Immature natural killer cell (primary cell): ENCODE data around the gene GPR17. TPM values are rescaled to one million over a fixed set of nuclear protein-coding genes. Genes with fewer than 3 reads are reported as not detected.

Experiments
- DNase-seq, 3 donors: peaks; one replicate each; pipeline ENCODE4 v3.0.0; 2022; ENCODE audit warnings: mixed read lengths in 1 of 3
- H3K27ac Mint-ChIP-seq, 6 donors: one replicate each; pipeline ENCODE4 v1.8.0; 2020; ENCODE audit warnings: mixed read lengths in 6 of 6, mild to moderate bottlenecking in 5 of 6, inconsistent platforms in 4 of 6, moderate library complexity in 3 of 6
- H3K27me3 Mint-ChIP-seq, 3 donors: one replicate each; pipeline ENCODE4 v1.8.0; 2020 to 2021; ENCODE audit warnings: low read depth in 3 of 3, mild to moderate bottlenecking in 3 of 3, mixed read lengths in 3 of 3, moderate library complexity in 3 of 3, inconsistent platforms in 1 of 3
- H3K36me3 Mint-ChIP-seq, 3 donors: one replicate each; pipeline ENCODE4 v1.8.0; 2020; ENCODE audit warnings: mixed read lengths in 3 of 3, inconsistent platforms in 2 of 3, mild to moderate bottlenecking in 2 of 3
- H3K4me1 Mint-ChIP-seq, 2 donors: one replicate each; pipeline ENCODE4 v1.8.0; 2020; ENCODE audit warnings: inconsistent platforms in 2 of 2, mild to moderate bottlenecking in 2 of 2, mixed read lengths in 2 of 2, moderate library complexity in 1 of 2
- H3K4me3 Mint-ChIP-seq, 5 donors: one replicate each; pipeline ENCODE4 v1.8.0; 2020; ENCODE audit warnings: mild to moderate bottlenecking in 5 of 5, mixed read lengths in 5 of 5, inconsistent platforms in 3 of 5, moderate library complexity in 3 of 5
- H3K9me3 Mint-ChIP-seq, 6 donors: one replicate each; pipeline ENCODE4 v1.8.0; 2020; ENCODE audit warnings: mild to moderate bottlenecking in 6 of 6, mixed read lengths in 6 of 6, inconsistent platforms in 4 of 6, moderate library complexity in 3 of 6
- polyA plus RNA-seq, 3 donors: library from polyadenylated mRNA; unstranded; fragments of 300-500 nt; fragmentation: Illumina TruSeq; gene quantifications; one replicate each; pipeline ENCODE4 v1.2.3, GENCODE V29; 2021

The GPR17 gene
- polyA plus RNA-seq, 3 donors from 2014 or later, result not detected

- DNase-seq, result no peak
- no peaks in the 10 kb centered on the region for H3K9me3 Mint-ChIP-seq
Measured at GRCh38 chr2:127621981-127622431, 23.9 kb upstream of the GPR17 start.

GRCh38 chr2:127622561-127623387 is 23.2 kb upstream of the GPR17 start:
- no peaks in the 10 kb centered on the region for H3K4me1 Mint-ChIP-seq
- peaks cover 0 to 4% (median 1%) of the 10 kb centered on the region in 3 donors for H3K27me3 Mint-ChIP-seq
- DNase-seq, result no peak
- H3K27ac Mint-ChIP-seq, result no peak overlapping the region
- H3K9me3 Mint-ChIP-seq, result no peaks in the 10 kb centered on the region
- no peaks in the 10 kb centered on the region for H3K36me3 Mint-ChIP-seq
- H3K4me3 Mint-ChIP-seq, result no peak overlapping the region

More at GRCh38 chr2:127621981-127622431, 23.9 kb upstream of the GPR17 start:
- peaks cover 0 to 4% (median 4%) of the 10 kb centered on the region in 3 donors for H3K27me3 Mint-ChIP-seq
- H3K4me1 Mint-ChIP-seq, result no peaks in the 10 kb centered on the region
- H3K4me3 Mint-ChIP-seq, result no peak overlapping the region
- no peak overlapping the region for H3K27ac Mint-ChIP-seq
- no peaks in the 10 kb centered on the region for H3K36me3 Mint-ChIP-seq

- no peaks in the 10 kb centered on the region for H3K4me1 Mint-ChIP-seq
- no peaks in the 10 kb centered on the region for H3K9me3 Mint-ChIP-seq
- H3K27me3 Mint-ChIP-seq, result peaks cover 0 to 5% (median 0%) of the 10 kb centered on the region in 3 donors
- no peak for DNase-seq
- no peak overlapping the region for H3K4me3 Mint-ChIP-seq
- H3K36me3 Mint-ChIP-seq, result no peaks in the 10 kb centered on the region
- peak overlapping the region in 1 of 6 donors; percentile 50 for H3K27ac Mint-ChIP-seq
Measured at GRCh38 chr2:127623388-127624319, 22.3 kb upstream of the GPR17 start.

- DNase-seq, result no peak
- Mint-ChIP-seq H3K4me3 (no peak overlapping the region), H3K27me3 (peaks cover 0 to 4% (median 0%) of the 10 kb centered on the region in 3 donors), H3K36me3 (no peaks in the 10 kb centered on the region), H3K9me3 (no peaks in the 10 kb centered on the region), H3K4me1 (no peaks in the 10 kb centered on the region), H3K27ac (no peak overlapping the region)
Measured at GRCh38 chr2:127624320-127624755, 21.6 kb upstream of the GPR17 start.

- Mint-ChIP-seq H3K4me1 (no peaks in the 10 kb centered on the region), H3K27ac (no peak overlapping the region), H3K9me3 (no peaks in the 10 kb centered on the region), H3K36me3 (no peaks in the 10 kb centered on the region), H3K27me3 (peaks cover 0 to 4% (median 0%) of the 10 kb centered on the region in 3 donors), H3K4me3 (no peak overlapping the region)
- DNase-seq, result no peak
Measured at GRCh38 chr2:127624756-127625571, 21.0 kb upstream of the GPR17 start.

GRCh38 chr2:127625572-127625951 is 20.4 kb upstream of the GPR17 start:
- DNase-seq, result no peak
- Mint-ChIP-seq H3K9me3 (no peaks in the 10 kb centered on the region), H3K27ac (no peak overlapping the region), H3K4me1 (no peaks in the 10 kb centered on the region), H3K27me3 (peaks cover 0 to 4% (median 0%) of the 10 kb centered on the region in 3 donors), H3K4me3 (no peak overlapping the region), H3K36me3 (no peaks in the 10 kb centered on the region)

GRCh38 chr2:127626175-127626574 is 19.8 kb upstream of the GPR17 start:
- no peak overlapping the region for H3K27ac Mint-ChIP-seq
- no peaks in the 10 kb centered on the region for H3K4me1 Mint-ChIP-seq
- H3K9me3 Mint-ChIP-seq, result no peaks in the 10 kb centered on the region
- no peak for DNase-seq
- H3K4me3 Mint-ChIP-seq, result no peak overlapping the region
- H3K27me3 Mint-ChIP-seq, result peaks cover 0 to 4% (median 0%) of the 10 kb centered on the region in 3 donors
- H3K36me3 Mint-ChIP-seq, result no peaks in the 10 kb centered on the region

GRCh38 chr2:127626917-127627739 is 18.8 kb upstream of the GPR17 start:
- no peaks in the 10 kb centered on the region for H3K9me3 Mint-ChIP-seq
- no peaks in the 10 kb centered on the region for H3K36me3 Mint-ChIP-seq
- H3K27ac Mint-ChIP-seq, result no peak overlapping the region
- H3K4me3 Mint-ChIP-seq, result no peak overlapping the region
- no peaks in the 10 kb centered on the region for H3K4me1 Mint-ChIP-seq
- H3K27me3 Mint-ChIP-seq, result peaks cover 0 to 4% (median 0%) of the 10 kb centered on the region in 3 donors
- no peak for DNase-seq

- Mint-ChIP-seq H3K27me3 (peaks cover 0 to 4% (median 0%) of the 10 kb centered on the region in 3 donors), H3K27ac (no peak overlapping the region), H3K4me1 (no peaks in the 10 kb centered on the region), H3K4me3 (no peak overlapping the region), H3K9me3 (no peaks in the 10 kb centered on the region), H3K36me3 (no peaks in the 10 kb centered on the region)
- no peak for DNase-seq
Measured at GRCh38 chr2:127627740-127628571, 18.0 kb upstream of the GPR17 start.

- Mint-ChIP-seq H3K36me3 (no peaks in the 10 kb centered on the region), H3K27me3 (peaks cover 0 to 4% (median 0%) of the 10 kb centered on the region in 3 donors), H3K27ac (no peak overlapping the region), H3K9me3 (no peaks in the 10 kb centered on the region), H3K4me3 (no peak overlapping the region), H3K4me1 (no peaks in the 10 kb centered on the region)
- no peak for DNase-seq
Measured at GRCh38 chr2:127628767-127629614, 17.0 kb upstream of the GPR17 start.

- Mint-ChIP-seq H3K27ac (no peak overlapping the region), H3K36me3 (no peaks in the 10 kb centered on the region), H3K27me3 (peaks cover 0 to 2% (median 0%) of the 10 kb centered on the region in 3 donors), H3K9me3 (no peaks in the 10 kb centered on the region), H3K4me3 (no peak overlapping the region), H3K4me1 (no peaks in the 10 kb centered on the region)
- DNase-seq, result no peak
Measured at GRCh38 chr2:127629637-127630036, 16.3 kb upstream of the GPR17 start.
